Measurements from ENCODE around the gene TRABD2B.

- no peak for TF ChIP-seq CTCF (IDR thresholded peaks at IDR 0.05; ENCODE audit: low read depth, low read length, missing input control)
- no peak for TF ChIP-seq FOXA1 (IDR thresholded peaks at IDR 0.05)
- TF ChIP-seq REST (IDR thresholded peaks at IDR 0.05): no peak
- no peak for TF ChIP-seq ATF3 (IDR thresholded peaks at IDR 0.05)
- TF ChIP-seq, protein P1, sequence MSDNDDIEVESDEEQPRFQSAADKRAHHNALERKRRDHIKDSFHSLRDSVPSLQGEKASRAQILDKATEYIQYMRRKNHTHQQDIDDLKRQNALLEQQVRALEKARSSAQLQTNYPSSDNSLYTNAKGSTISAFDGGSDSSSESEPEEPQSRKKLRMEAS (IDR thresholded peaks at IDR 0.05): no peak
- TF ChIP-seq TAF1 (conservative IDR thresholded peaks at IDR 0.05): no peak
- no peak for TF ChIP-seq ZBTB33 (IDR thresholded peaks at IDR 0.05)
- no peak for TF ChIP-seq RAD21 (IDR thresholded peaks at IDR 0.05)
- TF ChIP-seq SP1 (IDR thresholded peaks at IDR 0.05): no peak
- TF ChIP-seq RXRA (IDR thresholded peaks at IDR 0.05): no peak
- TF ChIP-seq GABPA (IDR thresholded peaks at IDR 0.05 in 1 of 2, conservative IDR thresholded peaks at IDR 0.05 in 1 of 2): no peak
- TF ChIP-seq EGR1 (IDR thresholded peaks at IDR 0.05; ENCODE audit: low read depth in 2 of 2): no peak
Observed at GRCh38 chr1:47725511-47725991, 271.6 kb downstream of the TRABD2B start.
